Spleen (tissue), 11 donors: ENCODE results near the gene C12orf56. TPM values are rescaled to one million over a fixed set of nuclear protein-coding genes. Genes with fewer than 3 reads are reported as not detected.

Source experiments
- DNase-seq: peaks from one replicate; pipeline ENCODE4 v3.0.0-alpha.2; 2020
- H3K27ac ChIP-seq, 8 donors: fragments of 200-600 bp; sonication (generic) in 7 of 8; 1 replicate in 4 of 8; 2 replicates in 4 of 8; pipeline versions ENCODE4 v1.5.0 to v1.8.0; 2016 to 2021; ENCODE audit warnings: inconsistent platforms in 4 of 8, mild to moderate bottlenecking in 4 of 8, moderate library complexity in 1 of 8
- H3K27me3 ChIP-seq, 7 donors: fragments of 200-600 bp; sonication (generic) in 6 of 7; replicated peaks in 1 of 7; 1 replicate in 4 of 7; 2 replicates in 3 of 7; pipeline versions ENCODE4 v1.5.0 to v1.8.0; 2016 to 2021; ENCODE audit warnings: inconsistent platforms in 3 of 7, mild to moderate bottlenecking in 1 of 7
- H3K36me3 ChIP-seq, 6 donors: fragments of 200-600 bp; sonication (generic) in 5 of 6; 1 replicate in 4 of 6; 2 replicates in 2 of 6; pipeline versions ENCODE4 v1.5.0 to v1.8.0; 2016 to 2021; ENCODE audit warnings: inconsistent platforms in 2 of 6
- H3K4me1 ChIP-seq, 6 donors: fragments of 200-600 bp; sonication (generic) in 5 of 6; 1 replicate in 3 of 6; 2 replicates in 3 of 6; pipeline versions ENCODE4 v1.5.0 to v1.8.0; 2016 to 2021; ENCODE audit warnings: inconsistent platforms in 3 of 6
- H3K4me3 ChIP-seq, 8 donors: fragments of 200-600 bp; sonication (generic) in 7 of 8; 1 replicate in 4 of 8; 2 replicates in 4 of 8; pipeline versions ENCODE4 v1.5.0 to v1.8.0; 2016 to 2021; ENCODE audit warnings: inconsistent platforms in 4 of 8, mild to moderate bottlenecking in 4 of 8, moderate library complexity in 2 of 8
- H3K9me3 ChIP-seq, 8 donors: fragments of 200-600 bp; sonication (generic) in 7 of 8; 1 replicate in 4 of 8; 2 replicates in 4 of 8; pipeline versions ENCODE4 v1.5.0 to v1.8.0; 2016 to 2021; ENCODE audit warnings: inconsistent platforms in 4 of 8
- POLR2A ChIP-seq, 3 donors: fragments of 450-650 bp; IDR thresholded peaks; one replicate each; pipeline ENCODE4 v1.5.1; 2017; ENCODE audit warnings: antibody characterized with exemption in 3 of 3, mild to moderate bottlenecking in 1 of 3
- POLR2AphosphoS5 ChIP-seq, 3 donors: sonication (generic); formaldehyde crosslinking; IDR thresholded peaks; one replicate each; pipeline ENCODE4 v1.5.1; 2017; ENCODE audit warnings: antibody characterized with exemption in 3 of 3
- WGBS, 5 donors: extraction: QIAGEN DNeasy Blood & Tissue Kit in 3 of 5; methylation state at CpG; one replicate each; pipeline versions ENCODE4 v1.1.5 to v1.1.7; 2013 to 2018; 5-methylcytosine and 5-hydroxymethylcytosine counted together
- intact Hi-C: fragments of 100-400 bp; cut with DNase I; formaldehyde crosslinking; loops from one replicate; pipeline ENCODE4 v1.15.0; 2023; ENCODE audit warnings: low total_unique reads
- polyA plus RNA-seq, 3 donors: library from polyadenylated mRNA; stranded (reverse); fragments of 200-250 nt; gene quantifications; one replicate each; pipeline ENCODE4 v1.2.1, GENCODE V29; 2013
- total RNA-seq, 7 donors: library from RNA; depleted of rRNA in 3 of 7; stranded (reverse); fragments of >200 nt in 3 of 7; fragmentation: NEBNext Ultra II Directional in 4 of 7; extraction: Animal tissue kit (Norgen Biotek cat#: 25700) in 4 of 7; gene quantifications; one replicate each; pipeline versions ENCODE4 v1.1.0 to v1.2.1, GENCODE V29; 2016 to 2021
- TF ChIP-seq, protein P1 (sequence below), 11 experiments: fragments of 200-600 bp in 7 of 11; fragments of 450-650 bp in 4 of 11; sonication (generic) in 4 of 11; IDR thresholded peaks in 8 of 11; conservative IDR thresholded peaks in 3 of 11; 1 replicate in 7 of 11; 2 replicates in 4 of 11; pipeline versions ENCODE4 v1.4.0 to v1.8.0; 2016 to 2021; ENCODE audit warnings: antibody characterized with exemption in 11 of 11, inconsistent platforms in 4 of 11, mild to moderate bottlenecking in 1 of 11
- donor health status: healthy with polysubstance abuse.
- donor health status: DM: no; HTN: no; CAD: no; lungs with moderate emphysema.
- donor health status: DM: no; HTN: no; CAD: no.
- donor health status: Bipolar disorder and iron deficiency.
- donor health status: healthy.
- donor health status: DM: no; HTN: no; CAD: no.
- donor health status: DM: yes; HTN: yes; CAD: no.

C12orf56 gene
- total and polyA plus RNA-seq, 10 donors = 0.03 to 0.26 (median 0.16) TPM; not detected in 6

DNA sequence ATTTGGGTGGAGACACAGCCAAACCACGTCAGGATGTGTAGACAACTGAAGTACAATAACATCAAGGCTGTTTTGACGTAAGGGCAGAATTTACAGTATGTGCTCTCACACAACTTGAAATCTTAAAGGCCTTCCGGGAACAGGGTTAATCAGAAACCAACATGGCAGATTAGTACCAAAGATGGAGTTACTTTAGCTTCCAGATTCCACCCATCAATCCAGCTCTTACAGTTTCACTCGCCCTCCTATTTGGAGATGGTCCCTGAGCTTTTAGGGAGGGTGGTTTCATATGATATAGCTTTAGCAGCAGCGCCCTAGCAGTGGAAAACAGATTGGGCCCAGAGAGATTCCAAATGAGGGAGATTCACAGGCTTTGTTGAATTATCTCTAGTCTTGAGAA, 11.6 kb upstream of the C12orf56 start:
- Histone ChIP-seq H3K4me1 (peaks cover 6 to 31% (median 18%) of the 10 kb centered on the region in 6 donors), H3K27ac (no peak overlapping the region), H3K27me3 (no peaks in the 10 kb centered on the region), H3K36me3 (no peaks in the 10 kb centered on the region), H3K9me3 (no peaks in the 10 kb centered on the region), H3K4me3 (no peak overlapping the region)
- 88 to 95% (median 91%) methylated on average over 5 of the region's 5 CpGs for WGBS, 5 donors
- TF ChIP-seq, protein P1, sequence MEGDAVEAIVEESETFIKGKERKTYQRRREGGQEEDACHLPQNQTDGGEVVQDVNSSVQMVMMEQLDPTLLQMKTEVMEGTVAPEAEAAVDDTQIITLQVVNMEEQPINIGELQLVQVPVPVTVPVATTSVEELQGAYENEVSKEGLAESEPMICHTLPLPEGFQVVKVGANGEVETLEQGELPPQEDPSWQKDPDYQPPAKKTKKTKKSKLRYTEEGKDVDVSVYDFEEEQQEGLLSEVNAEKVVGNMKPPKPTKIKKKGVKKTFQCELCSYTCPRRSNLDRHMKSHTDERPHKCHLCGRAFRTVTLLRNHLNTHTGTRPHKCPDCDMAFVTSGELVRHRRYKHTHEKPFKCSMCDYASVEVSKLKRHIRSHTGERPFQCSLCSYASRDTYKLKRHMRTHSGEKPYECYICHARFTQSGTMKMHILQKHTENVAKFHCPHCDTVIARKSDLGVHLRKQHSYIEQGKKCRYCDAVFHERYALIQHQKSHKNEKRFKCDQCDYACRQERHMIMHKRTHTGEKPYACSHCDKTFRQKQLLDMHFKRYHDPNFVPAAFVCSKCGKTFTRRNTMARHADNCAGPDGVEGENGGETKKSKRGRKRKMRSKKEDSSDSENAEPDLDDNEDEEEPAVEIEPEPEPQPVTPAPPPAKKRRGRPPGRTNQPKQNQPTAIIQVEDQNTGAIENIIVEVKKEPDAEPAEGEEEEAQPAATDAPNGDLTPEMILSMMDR (IDR thresholded peaks at IDR 0.05 in 8 of 11, conservative IDR thresholded peaks at IDR 0.05 in 3 of 11) = no peak
- TF ChIP-seq POLR2A (IDR thresholded peaks at IDR 0.05) (no peak), POLR2AphosphoS5 (IDR thresholded peaks at IDR 0.05) (no peak)
- no peak for DNase-seq
- intact Hi-C loops = loop anchor here (10.0 kb wide), 1 partner anchor 53 kb away; the partner anchor contains the start of gene TBK1

DNA sequence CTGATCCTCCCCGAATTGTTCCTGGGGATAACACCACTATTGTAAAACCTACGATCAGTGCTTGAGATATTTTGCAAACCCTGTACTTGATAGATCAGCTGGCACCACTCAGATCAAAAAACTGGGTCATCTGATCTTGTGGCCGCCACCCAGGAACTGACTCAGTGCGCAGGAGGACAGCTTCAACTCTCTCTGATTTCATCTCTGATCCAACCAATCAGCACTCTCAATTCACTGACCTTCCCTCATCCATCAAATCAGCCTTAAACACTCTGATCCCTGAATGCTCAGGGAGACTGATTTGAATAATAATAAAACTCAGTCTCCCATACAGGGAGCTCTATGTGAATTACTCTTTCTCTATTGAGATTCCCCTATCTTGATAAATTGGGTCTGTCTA, 9.5 kb upstream of the C12orf56 start:
- WGBS, 5 donors = 65 to 70% (median 69%) methylated on average over 4 of the region's 4 CpGs
- DNase-seq = no peak
- intact Hi-C loops = loop anchor here (10.0 kb wide), 1 partner anchor 55 kb away; the partner anchor contains the start of gene TBK1
- no peaks in the 10 kb centered on the region for H3K27me3 ChIP-seq
- TF ChIP-seq POLR2AphosphoS5 (IDR thresholded peaks at IDR 0.05) = no peak
- TF ChIP-seq, protein P1 (IDR thresholded peaks at IDR 0.05 in 8 of 11, conservative IDR thresholded peaks at IDR 0.05 in 3 of 11) = no peak
- no peak for TF ChIP-seq POLR2A (IDR thresholded peaks at IDR 0.05)
- no peaks in the 10 kb centered on the region for H3K36me3 ChIP-seq
- H3K4me3 ChIP-seq = no peak overlapping the region
- H3K4me1 ChIP-seq = peaks cover 0 to 18% (median 9%) of the 10 kb centered on the region in 6 donors
- no peaks in the 10 kb centered on the region for H3K9me3 ChIP-seq
- peak overlapping the region in 2 of 8 donors; percentile 0 to 23 for H3K27ac ChIP-seq

DNA sequence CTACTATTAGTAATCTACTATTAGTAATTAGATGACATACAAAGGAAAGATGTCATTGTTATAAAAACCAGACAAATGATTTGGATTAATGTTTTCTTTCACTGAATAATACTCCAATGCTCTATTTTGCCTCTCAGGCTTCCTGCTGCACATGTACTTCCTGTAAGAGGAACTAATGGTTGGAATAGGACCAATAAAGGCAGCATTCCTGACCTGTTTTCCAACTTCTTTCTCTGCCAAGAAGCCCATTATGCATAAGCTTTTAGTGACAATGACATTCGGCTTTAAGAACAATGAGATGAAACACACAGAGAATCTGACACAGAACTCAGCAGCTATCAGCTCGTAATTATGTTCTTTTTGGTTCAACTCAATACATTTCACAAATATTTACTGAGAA, 5.2 kb upstream of the C12orf56 start:
- Histone ChIP-seq H3K9me3 (no peaks in the 10 kb centered on the region), H3K4me3 (no peak overlapping the region), H3K27me3 (peaks cover 0 to 15% (median 7%) of the 10 kb centered on the region in 7 donors), H3K4me1 (peaks cover 0 to 11% (median 3%) of the 10 kb centered on the region in 6 donors), H3K27ac (peak overlapping the region in 5 of 8 donors; percentile 14 to 60 (median 32)), H3K36me3 (no peaks in the 10 kb centered on the region)
- TF ChIP-seq POLR2AphosphoS5 (IDR thresholded peaks at IDR 0.05) (no peak), POLR2A (IDR thresholded peaks at IDR 0.05) (no peak)
- TF ChIP-seq, protein P1 (IDR thresholded peaks at IDR 0.05 in 8 of 11, conservative IDR thresholded peaks at IDR 0.05 in 3 of 11) = no peak
- DNase-seq = no peak
- intact Hi-C loops = no loop called here
- WGBS, 5 donors = 46 to 77% (median 67%) methylated on average over 2 of the region's 2 CpGs

DNA sequence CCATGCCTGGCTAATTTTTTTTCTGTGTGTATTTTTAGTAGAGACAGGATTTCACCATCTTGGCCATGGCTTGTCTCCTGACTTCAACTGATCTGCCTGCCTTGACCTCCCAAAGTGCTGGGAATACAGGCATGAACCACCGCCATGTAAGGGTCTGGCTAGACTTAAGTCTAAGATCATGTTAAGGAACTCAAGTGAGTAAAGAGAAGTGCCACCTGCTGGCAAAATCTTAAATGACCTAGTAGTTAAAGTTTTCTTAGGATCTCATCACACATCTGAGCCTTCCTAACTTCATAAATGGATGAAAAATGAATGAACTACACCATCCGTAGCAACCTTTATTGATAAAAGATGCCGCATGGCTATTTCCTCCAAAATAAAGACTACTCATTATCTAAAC, 1.7 kb upstream of the C12orf56 start:
- Histone ChIP-seq H3K27me3 (peaks cover 0 to 32% (median 21%) of the 10 kb centered on the region in 7 donors), H3K4me1 (peaks cover 0 to 20% (median 9%) of the 10 kb centered on the region in 6 donors), H3K4me3 (no peak overlapping the region), H3K27ac (no peak overlapping the region), H3K36me3 (no peaks in the 10 kb centered on the region), H3K9me3 (no peaks in the 10 kb centered on the region)
- intact Hi-C loops = no loop called here
- no peak for DNase-seq
- TF ChIP-seq, protein P1 (IDR thresholded peaks at IDR 0.05 in 8 of 11, conservative IDR thresholded peaks at IDR 0.05 in 3 of 11) = peak in 2 of 11 experiments; percentile 9 to 21
- TF ChIP-seq POLR2AphosphoS5 (IDR thresholded peaks at IDR 0.05) = no peak
- TF ChIP-seq POLR2A (IDR thresholded peaks at IDR 0.05) = no peak
- WGBS, 5 donors = 59 to 91% (median 90%) methylated on average over 3 of the region's 3 CpGs
